HG02840 (cell line): ENCODE results near the gene MYOZ3.

Experiments
- ATAC-seq: cut with Tn5 transposase; IDR thresholded peaks from one replicate; pipeline ENCODE4 v1.9.1; 2021; ENCODE audit warnings: mild to moderate bottlenecking, moderate library complexity, moderate number of reproducible peaks; ENCODE audit not compliant: unreplicated experiment, low FRiP score

MYOZ3 gene

GRCh38 chr5:150641006-150641570 lies 20.0 kb upstream of the MYOZ3 start:
- ATAC-seq = no peak

- ATAC-seq = no peak
Observed at GRCh38 chr5:150641824-150642566, 19.1 kb upstream of the MYOZ3 start.

DNA sequence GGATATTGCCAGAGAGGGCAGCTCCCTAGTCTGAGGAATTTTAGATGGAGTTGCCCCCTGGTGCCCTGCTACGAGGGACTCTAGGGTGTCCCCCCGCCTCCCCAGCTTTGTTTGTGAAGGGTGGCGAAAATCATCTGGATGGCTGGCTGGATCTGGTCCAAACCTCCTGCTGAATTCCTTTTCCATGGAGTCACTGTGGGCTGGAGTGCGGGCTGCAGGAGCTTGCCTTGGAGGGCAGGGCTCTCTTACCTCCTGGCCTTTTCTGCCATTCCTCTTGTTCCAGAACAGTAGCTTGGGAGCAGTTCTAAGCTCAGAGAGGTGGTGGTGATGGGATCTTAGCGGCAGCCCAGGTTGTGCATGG lies 18.5 kb upstream of the MYOZ3 start:
- no peak for ATAC-seq

DNA sequence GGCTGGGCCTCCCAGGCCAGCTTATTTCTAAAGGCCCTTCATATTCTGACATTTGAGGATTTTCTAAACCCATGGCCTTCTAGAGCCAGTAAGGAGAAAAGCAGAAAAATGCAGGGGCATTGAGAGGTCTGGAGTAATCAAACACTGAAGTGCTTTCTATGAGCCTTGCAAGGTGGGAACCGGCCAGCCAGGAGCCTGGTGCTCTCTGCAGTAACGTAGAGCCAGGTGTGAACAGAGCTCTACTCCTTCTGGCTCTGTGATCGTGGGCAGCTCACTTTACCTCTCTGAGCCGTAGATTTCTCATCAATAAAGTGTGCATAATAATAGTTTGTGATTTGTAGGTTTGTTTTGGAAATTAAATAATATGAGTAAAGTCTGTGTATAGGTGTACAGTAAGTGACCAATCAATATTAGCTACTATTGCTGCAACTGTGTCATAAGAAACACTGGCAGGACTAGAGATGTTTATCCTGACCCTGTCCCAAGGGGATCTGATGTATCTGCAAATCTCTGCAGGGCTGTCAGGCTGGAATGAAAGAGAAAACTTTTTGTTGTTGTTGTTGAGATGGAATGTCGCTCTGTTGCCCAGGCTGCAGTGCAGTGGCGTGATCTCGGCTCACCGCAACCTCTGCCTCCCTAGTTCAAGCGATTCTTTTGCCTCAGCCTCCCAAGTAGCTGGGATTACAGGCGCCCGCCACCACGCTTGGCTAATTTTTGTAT lies 17.9 kb upstream of the MYOZ3 start:
- no peak for ATAC-seq

GRCh38 chr5:150644058-150644457 lies 17.0 kb upstream of the MYOZ3 start:
- ATAC-seq = no peak

DNA sequence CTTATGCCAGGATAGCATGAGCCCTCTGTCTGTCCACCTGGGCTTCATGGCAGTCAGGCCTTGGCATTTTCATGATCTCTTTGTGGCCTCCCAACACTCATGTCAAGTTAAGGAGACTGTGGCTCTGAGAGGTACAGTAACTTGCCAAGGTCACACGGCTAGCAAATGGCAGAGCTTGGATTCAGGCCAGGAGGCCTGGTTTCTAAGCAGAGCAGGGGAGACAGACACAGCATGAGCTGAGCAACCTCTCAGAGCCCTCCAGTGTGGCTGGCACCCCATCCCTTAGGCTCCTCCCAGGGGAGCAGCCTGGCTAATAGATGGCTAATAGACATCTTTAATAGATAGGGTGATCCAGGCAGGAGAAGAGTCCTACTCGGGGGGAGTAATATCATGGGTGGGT lies 16.5 kb upstream of the MYOZ3 start:
- no peak for ATAC-seq

- no peak for ATAC-seq
Observed at GRCh38 chr5:150645070-150645700, 15.9 kb upstream of the MYOZ3 start.

GRCh38 chr5:150647275-150648251 lies 13.5 kb upstream of the MYOZ3 start:
- ATAC-seq = no peak

DNA sequence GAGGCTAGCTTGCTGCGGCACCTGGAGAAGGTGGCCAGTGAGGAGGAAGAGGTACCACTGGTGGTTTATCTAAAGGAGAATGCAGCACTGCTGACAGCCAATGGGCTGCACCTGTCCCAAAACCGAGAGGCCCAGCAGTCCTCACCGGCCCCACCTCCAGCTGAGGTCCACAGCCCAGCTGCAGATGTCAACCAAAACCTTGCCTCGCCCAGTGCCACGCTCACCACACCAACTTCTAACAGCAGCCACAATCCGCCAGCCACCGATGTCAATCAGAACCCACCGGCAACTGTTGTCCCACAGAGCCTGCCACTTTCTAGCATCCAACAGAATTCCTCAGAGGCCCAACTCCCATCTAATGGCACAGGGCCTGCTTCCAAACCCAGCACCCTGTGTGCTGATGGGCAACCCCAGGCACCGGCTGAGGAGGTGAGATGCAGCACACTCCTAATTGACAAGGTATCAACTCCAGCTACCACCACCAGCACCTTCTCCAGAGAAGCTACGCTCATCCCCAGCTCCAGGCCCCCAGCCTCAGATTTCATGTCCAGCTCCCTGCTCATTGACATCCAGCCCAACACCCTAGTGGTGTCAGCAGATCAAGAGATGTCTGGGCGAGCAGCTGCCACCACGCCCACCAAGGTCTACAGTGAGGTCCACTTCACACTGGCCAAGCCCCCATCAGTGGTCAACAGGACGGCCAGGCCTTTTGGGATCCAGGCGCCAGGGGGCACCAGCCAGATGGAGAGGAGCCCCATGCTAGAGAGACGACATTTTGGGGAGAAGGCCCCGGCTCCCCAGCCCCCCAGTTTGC lies 12.6 kb upstream of the MYOZ3 start:
- no peak for ATAC-seq

DNA sequence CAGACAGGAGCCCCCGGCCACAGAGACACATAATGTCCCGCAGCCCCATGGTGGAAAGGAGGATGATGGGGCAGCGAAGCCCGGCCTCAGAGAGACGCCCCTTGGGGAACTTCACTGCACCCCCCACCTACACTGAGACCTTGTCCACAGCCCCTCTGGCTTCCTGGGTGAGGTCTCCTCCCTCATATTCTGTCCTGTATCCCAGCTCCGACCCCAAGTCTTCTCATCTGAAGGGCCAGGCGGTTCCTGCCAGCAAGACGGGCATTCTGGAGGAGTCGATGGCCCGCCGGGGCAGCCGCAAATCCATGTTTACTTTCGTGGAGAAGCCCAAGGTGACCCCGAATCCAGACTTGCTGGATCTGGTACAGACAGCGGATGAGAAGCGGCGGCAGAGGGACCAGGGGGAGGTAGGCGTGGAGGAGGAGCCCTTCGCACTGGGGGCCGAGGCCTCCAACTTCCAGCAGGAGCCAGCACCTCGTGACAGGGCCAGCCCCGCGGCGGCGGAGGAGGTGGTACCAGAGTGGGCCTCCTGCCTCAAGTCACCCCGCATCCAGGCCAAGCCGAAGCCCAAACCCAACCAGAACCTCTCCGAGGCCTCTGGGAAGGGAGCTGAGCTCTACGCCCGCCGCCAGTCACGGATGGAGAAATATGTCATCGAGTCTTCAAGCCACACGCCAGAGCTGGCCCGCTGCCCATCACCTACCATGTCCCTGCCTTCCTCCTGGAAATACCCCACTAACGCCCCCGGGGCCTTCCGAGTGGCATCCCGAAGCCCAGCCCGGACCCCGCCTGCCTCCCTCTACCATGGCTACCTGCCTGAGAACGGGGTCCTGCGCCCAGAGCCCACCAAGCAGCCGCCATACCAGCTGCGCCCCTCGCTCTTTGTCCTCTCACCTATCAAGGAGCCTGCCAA lies 11.7 kb upstream of the MYOZ3 start:
- ATAC-seq = no peak

- no peak for ATAC-seq
Observed at GRCh38 chr5:150650021-150651006, 10.7 kb upstream of the MYOZ3 start.

DNA sequence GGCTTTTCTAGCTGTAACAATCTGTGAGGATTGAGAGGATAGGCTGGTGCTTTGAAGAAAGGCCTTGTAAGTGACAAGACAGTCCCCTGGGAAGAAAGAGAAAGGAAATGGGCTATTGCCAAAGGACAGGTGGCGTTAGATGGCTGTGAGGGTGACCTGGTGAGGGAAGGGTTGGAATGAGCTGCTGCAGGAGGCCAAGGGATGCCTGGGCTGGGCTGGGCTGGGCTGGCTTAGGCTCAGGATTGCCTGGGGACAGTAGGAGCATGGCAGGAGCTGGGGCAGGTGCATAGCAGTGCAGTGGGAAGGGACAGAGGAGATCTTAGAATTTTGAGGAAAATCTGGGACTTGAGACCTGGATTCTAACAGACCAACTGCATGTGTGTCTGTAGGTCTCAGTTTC lies 9.7 kb upstream of the MYOZ3 start:
- ATAC-seq = no peak

- no peak for ATAC-seq
Observed at GRCh38 chr5:150651924-150652671, 9.0 kb upstream of the MYOZ3 start.

- ATAC-seq = no peak
Observed at GRCh38 chr5:150653145-150653761, 7.8 kb upstream of the MYOZ3 start.

GRCh38 chr5:150653762-150654556 lies 7.1 kb upstream of the MYOZ3 start:
- no peak for ATAC-seq
